ENCODE results near the gene ILDR1. TPM values are rescaled to one million over a fixed set of nuclear protein-coding genes. Genes with fewer than 3 reads are reported as not detected.

The ILDR1 gene
- total RNA-seq: not detected in 2 replicates

DNA sequence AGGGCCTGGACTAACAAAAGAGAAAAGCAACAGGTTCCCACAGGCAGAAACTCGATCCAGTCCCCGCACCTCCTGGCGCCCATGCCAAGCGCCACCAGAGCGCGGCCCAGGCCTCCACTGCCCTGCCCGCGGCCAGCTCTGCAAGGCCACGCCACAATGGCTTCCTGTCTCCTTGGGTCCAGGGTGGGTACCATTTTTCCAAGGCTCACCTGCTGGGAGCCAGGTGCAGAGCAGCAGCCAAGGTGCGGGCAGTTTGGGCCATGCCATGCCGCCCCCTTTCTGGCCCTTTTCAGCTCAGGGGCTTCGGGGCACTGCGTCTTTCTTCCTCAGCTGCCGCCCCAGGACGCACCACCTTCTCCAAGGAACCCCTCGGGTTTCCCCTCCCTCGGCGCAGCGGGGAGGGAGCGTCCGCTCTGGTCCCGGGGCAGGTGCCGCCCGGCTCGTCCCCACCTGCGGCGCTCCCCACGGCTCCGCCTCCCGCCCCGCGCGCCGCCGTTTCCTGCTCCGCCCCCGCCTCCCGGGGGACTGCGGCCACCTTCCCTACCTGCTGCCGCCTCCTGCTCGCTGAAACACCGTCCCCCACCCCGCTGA, at the start of gene ILDR1:
ILDR1 (minus strand) TSS at position 437 of the 591 bp plus-strand sequence; CDS start at position 267, 170 bp downstream.

GRCh38 chr3:122055215-122055614, 33.2 kb upstream of the ILDR1 start, which contains the start of gene CD86:
Gene CD86, plus strand, starts transcription at chr3:122055362. Its CDS starts 128 bp downstream, at chr3:122055490.

Other genes starting within 250 kb of the ILDR1 start
- gene IQCB1, start 187.2 kb downstream of the ILDR1 start, total RNA-seq: 12.4 and 13.2 TPM in 2 replicates
- 2.2 and 3.0 TPM in 2 replicates for gene EAF2, start 187.0 kb downstream of the ILDR1 start, total RNA-seq
- 0.25 and 0.40 TPM in 2 replicates for gene SLC15A2, start 127.8 kb downstream of the ILDR1 start, total RNA-seq
- under 0.01 TPM in 1 of 2 replicates, not detected in the other for gene CD86, start 33.1 kb upstream of the ILDR1 start, total RNA-seq
- gene CASR, start 161.4 kb upstream of the ILDR1 start, total RNA-seq: not detected in 2 replicates